GM21717 (cell line): Measurements from ENCODE around the gene EYS.
"Not testable (repeated sequence)": the region's sequence is repeated elsewhere in the genome, so short reads cannot be mapped to it uniquely, and the experiment has no call there.

Source experiments
- ATAC-seq: cut with Tn5 transposase; IDR thresholded peaks from one replicate; pipeline ENCODE4 v1.9.1; 2021; ENCODE audit warnings: mild to moderate bottlenecking, moderate library complexity; ENCODE audit not compliant: unreplicated experiment

The EYS gene

DNA sequence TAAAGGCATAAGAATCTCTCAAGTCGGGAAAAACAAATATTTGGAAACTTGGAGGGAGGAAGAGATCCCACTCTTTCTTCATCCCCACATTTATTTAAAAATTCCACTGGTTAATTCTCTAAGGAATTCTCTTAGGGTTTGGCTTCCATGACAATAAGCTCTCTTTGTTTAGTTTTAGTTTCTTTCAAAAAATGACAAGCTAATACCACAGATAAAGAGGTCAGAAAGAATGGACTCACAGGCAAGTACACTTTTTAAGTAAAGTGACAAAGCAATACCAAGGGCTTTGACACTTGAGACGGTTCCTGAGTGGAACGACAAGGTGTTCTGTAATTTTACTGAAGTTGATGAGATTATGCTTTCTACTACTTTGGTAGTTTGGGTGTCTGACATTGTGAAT, 1199.4 kb downstream of the EYS start:
- ATAC-seq = no peak

DNA sequence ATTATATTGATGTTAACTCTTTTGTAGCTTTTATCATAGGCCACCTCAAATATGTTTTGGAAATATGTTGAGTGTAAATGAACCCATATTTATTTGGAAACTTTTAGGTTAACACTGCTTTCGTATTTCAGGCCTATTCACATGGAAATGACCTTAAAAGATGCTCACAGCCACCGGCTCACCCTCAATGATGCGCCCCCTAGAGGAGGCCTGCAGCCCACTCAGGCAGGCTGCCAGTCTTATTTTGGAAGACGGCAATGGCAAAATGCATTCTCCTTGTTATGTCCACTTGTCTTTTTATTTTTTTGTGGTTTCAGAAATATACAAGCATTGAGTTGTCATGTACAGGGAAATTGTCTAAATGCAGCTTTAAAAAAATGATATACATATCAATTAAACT, 1201.7 kb downstream of the EYS start:
- no peak for ATAC-seq

DNA sequence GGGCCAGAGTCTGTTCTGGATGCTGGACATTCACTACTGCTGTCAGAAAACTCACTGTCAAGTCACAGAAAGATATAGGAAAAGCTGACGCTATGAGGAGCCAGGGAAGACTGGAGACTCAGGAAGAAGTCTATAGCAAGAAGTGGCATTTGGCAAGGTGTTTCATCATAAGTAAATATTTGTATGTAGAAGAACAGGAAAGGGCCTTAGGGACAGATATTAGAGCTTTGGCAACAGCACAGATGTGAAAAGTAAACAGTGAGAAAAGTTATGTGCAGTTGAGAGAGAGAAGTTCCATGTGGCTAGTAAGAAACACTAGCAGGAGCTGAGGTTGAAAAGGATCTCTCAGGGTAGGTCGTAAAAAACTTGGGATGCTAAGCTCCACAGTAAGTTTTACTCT, 1202.5 kb downstream of the EYS start:
- ATAC-seq = no peak

DNA sequence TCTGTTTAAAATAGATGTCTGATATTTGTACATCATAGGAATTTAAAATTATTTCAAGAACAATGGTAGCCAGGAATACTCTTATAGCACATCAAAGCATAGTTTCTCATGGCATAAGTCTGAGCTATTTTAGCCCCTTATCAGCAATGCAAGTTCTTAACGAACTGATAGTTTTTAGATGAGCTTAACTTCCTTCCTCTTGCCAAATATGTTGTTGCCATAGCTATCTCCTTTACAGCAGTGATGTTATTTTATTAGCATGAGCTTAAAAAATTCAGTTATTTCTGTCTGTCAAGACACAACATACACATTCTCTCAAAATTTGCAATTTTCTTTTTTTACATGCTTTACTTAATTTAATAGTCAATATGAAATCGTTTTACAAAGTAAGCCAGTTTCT, 1204.2 kb downstream of the EYS start:
- ATAC-seq = no peak

DNA sequence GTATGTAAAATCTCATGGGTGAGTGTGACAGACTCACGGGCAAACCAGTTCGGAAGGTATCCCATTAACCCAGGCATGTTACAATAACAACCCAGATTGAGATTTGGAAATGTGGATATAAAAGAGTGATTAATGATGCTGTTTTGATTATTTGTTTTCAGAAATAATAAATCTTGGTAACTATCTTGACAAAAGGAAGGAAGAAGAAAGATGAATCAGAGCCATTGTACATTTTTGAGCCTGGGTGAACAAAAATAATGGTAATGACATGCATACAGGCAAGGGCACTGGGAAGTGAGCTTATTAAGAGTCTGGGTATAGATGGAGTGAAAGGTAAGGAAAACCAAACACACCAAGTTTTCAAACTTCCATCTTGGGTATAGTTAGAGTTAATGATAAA, 1209.4 kb downstream of the EYS start:
- no peak for ATAC-seq

DNA sequence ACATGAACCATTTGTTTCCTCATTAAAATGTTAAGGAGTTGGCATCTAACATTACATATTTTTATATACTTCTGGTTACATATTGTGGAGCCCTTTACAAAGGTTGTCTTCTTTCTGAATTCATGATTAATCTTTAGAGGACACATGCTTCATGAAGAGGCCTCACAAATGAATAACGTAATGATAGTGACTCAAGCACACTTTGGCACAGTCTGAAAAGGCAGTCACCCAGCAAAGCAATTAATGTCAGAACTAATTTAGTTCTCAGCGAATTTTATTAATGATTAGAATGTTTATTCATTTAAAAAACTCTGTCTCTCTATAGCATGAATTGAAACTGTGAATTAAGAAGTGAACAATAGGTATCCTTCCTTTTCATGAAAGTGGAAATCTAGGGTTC, 1217.3 kb downstream of the EYS start:
- ATAC-seq = no peak

DNA sequence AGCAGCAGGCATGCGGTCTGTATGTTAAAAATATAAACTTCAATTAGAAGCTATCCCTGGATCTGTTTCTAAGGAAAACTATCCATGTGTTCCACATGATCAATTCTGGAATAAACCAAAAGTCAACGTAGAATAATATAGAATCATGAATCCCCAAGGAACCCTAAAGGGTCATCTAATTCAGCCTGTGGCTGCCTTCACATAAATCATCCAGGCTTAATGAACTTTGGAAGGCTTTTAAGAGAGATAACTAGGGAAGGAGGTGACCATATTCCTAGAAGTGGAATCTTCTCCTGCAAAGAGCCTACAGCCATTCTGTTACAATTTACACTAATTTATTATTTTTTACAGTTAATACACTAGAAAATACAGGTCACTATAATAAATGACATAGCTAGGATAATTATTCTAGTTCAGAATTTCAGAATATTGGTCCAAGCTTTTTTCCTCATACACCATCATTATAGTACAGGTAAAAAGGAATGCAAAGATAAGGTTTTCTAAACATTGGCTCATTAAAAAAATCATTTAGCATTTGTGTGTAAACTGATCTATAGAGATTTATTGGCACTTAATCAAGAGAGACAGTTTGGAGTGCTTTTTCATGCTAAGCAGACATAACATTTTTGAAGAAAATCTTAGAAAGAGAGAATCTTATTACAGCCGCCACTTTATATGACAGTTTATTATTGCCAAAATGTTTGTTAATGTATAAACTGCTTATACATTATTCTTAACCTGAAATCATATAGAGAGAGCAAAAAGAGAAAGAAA, 1220.3 kb downstream of the EYS start:
- ATAC-seq = no peak

DNA sequence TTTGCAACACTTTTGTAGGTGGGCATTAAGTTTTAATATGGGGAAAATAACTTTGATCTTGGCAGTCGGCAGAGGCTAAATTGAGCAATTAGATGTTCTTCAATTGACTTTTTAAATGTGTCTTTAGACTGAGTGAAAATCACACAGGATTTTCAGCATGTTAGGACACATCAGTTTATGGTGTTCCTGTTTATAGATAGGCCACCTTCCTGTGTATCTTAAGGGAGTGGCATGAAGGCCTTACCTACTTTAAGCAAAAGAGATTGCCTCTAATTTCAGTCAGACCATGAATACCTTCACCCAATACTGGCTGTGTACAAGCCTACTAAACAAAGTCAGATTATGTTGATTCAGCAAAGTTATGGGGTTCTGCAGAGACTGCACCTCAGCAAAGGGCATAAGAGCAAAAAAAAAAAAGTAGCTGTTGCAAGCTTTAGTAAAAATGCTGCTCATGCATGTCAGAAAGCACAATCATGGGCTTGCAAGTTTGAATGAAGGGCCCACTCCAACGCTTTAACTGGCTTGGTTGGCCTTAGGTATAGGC, 1223.0 kb downstream of the EYS start:
- ATAC-seq = no peak

DNA sequence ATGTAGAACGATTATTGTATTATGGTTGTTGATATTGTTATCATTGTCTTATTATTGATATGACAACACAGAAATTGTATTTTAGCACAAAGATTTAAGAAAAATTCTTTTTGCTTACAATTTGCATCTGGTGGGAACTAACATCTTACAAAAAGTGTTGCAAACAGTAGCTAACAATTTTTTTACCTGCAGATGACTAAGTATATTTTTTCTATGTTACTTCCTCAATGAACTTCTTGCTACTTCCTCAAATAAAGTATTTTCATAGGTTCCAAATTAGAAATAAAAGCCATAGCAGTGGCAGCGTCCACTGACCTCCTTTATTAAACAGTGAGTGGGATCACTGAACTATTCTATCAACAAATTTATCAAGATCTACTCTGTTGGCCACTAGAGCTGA, 1224.4 kb downstream of the EYS start:
- no peak for ATAC-seq

DNA sequence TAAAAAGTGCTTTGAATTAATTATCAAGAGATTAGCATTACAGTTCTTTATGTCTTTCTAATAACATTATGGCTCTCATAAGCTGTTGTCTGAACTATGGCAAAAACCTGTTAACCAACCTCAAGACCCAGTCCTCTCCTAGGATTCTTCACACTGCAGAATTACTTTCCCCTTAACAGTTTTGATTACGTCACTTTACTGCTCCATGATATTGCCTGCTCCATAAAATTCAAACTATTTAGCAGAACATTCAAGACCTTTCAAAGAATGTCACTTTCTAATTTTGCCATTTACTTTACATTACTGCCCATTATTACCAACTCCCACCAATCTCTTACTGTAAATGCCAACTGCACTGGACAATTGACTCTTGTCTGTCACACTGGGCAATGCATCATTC, 1227.9 kb downstream of the EYS start:
- ATAC-seq = no peak

DNA sequence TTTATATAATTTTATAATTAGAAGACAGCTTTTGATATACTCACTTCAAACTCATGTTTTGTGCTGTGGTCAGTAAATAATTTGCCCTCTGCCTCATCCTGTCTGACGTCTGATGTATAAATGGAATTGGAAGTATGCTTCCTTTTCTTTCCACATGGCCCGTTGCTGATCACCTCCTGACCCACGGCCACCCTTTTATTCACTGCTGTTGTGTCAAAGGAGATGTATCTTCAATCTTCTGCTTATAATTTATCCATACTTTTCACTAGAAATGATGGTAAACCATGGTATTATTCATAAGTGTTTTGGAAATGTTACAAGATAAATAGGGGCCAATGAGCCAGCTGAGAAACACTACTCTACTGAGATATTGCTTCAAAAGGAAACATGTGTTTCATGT, 1229.6 kb downstream of the EYS start:
- no peak for ATAC-seq

DNA sequence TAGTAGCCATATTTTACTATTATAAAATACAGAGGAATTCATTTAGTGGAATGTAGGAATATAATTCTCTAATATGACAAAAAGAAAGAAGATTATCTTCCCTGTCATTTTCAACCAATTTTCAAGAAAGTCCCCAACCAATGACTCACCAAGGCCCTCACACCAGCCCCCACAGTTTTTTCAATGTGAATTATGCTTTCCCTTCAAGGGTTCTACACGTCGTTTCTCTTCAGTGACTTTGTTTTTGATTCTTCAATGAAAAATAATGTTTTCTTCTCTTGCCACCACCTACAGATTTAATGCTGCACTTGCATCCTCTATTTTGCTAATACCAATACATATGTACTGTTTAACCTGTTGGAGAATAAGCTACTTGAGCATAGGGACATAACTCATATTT, 1230.1 kb downstream of the EYS start:
- ATAC-seq = no peak

DNA sequence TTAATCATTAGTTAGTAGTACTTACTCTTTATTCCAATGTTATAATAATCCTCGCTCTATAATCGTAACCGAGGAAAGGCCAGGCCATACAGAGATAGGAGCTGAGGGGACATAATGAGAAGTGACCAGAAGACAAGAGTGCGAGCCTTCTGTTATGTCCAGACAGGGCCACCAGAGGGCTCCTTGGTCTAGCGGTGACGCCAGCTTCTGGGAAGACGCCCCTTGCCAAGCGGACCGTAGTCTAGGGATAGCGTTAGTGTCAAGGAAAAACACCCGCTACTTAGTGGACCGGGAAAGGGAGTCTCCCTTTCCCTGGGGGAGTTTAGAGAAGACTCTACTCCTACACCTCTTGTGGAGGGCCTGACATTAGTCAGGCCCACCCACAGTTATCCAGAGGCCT, 1237.6 kb downstream of the EYS start:
- ATAC-seq = not testable (repeated sequence)

DNA sequence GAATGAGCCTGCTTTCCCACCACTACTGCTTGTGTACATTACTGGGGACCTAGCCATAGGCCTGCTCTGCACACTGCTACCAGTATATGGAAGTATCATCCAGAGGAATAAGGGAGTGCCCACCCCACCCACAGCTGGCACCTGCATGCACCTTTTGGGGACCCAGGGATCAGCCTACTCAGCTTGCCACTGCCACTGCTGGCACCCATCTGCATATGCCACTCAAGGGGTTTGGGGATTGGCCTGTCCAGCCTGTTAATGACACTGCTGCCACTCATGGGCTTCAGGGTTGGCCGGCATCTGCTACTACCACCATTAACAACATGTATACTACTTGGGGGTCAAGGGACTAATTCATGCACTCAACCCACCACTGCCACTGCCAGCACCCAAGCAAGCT, 1239.4 kb downstream of the EYS start:
- no peak for ATAC-seq

DNA sequence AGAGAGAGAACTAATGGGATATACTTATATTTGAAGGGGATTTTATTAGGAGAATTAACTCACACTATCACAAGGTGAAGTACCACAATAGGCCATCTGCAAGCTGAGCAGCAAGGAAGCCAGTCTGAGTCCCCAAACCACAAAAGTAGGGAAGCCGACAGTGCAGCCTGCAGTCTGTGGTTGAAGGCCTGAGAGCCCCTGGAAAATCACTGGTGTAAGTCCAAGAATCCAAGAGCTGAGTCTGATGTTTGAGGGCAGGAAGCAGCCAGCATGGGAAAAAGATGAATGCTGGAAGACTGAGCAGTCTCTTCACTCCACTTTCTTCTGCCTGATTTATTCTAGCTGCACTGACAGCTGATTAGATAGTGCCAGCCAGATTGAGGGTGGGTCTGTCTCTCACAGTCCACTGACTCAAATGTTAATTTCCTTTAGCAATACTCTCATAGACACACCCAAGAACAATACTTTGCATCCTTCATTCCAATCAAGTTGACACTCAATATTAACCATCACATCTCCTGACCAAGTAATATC, 1247.5 kb downstream of the EYS start:
- ATAC-seq = no peak

DNA sequence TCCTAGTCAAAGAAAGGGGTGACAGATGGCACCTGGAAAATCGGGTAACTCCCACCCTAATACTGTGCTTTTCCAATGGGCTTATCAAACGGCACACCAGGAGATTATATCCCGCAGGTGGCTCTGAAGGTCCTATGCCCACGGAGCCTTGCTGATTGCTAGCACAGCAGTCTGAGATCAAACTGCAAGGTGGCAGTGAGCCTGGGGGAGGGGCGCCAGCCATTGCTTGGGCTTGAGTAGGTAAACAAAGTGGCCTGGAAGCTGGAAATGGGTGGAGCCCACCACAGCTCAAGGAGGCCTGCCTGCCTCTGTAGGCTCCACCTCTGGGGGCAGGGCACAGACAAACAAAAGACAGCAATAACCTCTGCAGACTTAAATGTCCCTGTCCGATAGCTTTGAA, 1258.9 kb downstream of the EYS start:
- not testable (repeated sequence) for ATAC-seq

DNA sequence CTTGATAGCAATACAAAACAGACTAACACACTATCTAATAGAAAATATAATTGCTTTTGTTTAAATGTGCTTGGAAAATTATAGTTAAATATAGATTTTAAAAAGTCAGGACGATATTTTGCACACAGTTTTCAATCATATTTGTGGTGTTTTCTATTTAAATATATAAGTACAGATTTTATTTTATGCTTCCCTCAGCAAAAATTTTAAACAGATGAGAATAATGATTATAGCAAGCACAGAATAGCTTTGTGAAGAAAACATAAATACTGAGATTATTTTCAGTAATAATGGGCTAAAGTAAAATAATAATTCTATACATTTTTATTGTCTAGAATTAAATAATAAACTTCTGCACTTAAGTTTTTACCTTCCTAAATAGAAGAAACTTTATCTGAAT, 1262.0 kb downstream of the EYS start:
- ATAC-seq = no peak

DNA sequence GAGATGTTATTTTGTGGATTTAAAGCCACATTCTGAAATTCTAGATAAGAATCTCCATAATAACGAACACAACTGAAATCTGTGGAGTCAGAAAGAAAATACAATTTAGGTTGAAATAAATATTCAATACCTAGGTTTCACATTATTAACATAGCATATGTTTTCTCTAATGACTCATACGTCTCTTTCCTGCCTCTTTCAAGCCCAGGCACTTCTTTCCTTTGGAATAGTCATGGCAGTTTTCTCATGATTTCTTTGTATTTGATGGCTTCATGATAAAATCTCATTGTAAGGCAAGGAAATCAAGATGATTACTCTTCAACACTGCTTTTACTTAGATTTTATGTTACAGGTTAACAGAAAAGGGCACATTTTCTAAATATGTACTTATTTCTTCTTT, 1267.8 kb downstream of the EYS start:
- ATAC-seq = no peak

DNA sequence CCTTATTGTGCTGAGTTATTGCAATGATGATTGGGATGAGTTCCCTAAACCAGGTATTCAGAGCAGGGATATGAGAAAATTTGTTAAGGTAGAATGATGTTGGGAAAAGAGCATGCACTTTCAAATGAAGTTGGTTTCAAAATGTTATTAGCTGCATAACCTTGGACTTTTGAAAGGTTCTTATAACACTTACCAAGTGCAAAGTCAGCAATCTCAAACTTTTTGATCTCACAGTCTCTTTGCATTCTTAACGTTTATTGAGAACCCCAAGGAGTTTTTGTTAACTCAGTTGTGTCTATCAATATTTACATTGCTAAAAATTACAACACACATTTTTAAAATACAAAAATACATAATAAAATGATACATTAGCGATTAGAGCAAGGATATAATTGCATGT, 1269.0 kb downstream of the EYS start:
- ATAC-seq = no peak

DNA sequence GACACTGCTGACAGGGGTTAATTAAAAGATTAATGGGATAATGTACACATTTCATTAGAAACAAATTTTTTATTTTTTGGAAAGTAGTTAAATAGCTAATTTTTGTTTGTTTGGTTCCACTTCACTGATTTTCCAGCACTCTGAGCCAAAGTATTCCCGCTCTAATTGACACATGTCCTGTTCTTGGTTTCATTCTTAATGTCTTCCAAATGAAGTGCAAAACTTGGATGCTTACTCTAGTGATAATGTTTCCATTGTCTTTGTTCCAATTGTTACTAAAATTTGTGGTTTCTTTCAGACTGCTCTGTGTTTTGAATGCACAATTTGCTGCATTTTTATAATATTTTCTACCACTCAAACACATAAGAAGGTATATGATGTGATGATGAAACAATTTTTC, 1277.1 kb downstream of the EYS start:
- ATAC-seq = no peak

DNA sequence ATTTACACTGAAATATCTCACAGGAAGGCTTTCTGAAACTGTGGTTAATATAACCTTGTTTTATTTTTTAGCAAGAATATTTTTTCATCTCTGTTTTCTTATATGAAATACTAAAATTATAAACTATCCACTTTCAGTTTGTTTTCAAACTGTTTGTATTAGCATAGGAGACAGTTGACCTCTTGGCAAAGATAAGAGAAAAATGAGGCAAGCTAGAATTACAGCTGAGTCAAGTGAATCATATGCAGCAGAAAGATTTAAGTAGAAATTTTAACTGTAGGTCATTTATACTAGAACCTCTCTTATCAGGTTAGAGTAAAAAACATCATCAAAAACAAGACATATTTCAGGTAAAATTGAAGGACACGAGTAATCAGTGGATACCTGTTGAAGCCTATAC, 1278.8 kb downstream of the EYS start:
- no peak for ATAC-seq

DNA sequence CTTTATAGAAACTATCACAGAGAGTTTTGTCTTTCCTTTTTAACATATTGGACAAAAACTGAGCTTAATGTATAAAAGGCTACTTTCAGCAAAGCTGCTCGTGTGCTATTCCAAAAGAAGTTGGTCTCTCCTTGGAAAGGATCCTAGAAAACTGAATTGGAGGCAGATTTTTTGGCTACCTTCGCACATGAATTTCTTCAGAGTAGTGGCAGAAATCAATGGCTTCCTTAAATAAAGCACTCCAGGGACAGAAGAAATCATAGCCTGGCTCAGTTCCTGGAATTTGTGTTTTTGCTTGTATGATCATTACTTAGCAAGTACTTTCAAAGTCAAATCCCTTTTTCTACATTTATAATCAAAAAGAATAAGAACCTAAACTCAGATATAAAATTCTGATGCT, 1291.1 kb downstream of the EYS start:
- ATAC-seq = no peak

DNA sequence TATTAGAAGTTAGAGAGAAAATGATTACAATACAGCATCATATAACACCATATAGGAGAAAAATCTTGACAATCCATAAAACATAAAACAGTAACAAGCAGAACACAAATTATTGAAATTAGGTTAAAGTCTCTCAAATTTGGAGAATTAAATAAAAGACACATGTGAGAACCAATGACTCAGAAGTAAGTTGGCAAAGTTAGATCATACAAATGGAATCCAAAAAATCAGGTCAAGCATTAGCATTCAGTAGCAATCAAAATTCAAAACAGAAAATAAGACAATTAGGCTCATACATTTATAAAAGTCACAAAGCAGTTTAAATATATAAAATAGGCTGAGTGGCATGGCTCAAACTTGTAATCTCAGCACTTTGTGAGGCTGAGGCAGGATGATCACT, 1295.8 kb downstream of the EYS start:
- ATAC-seq = no peak
